DND-41 (cell line): ENCODE data around the gene PPM1M.

ENCODE experiments used
- ATAC-seq: fragments of 200-7000 bp; cut with Tn5 transposase; 3 replicates; pipeline ENCODE4 v1.9.1; 2021; ENCODE audit warnings: low read depth; ENCODE audit not compliant: insufficient read depth
- DNase-seq: peaks from one replicate; pipeline ENCODE4 v3.0.0-alpha.2; 2020
- H2AFZ ChIP-seq: 2 replicates; pipeline ENCODE4 v1.6.0; 2012; ENCODE audit warnings: low read depth, low read length
- H3K27ac ChIP-seq: 2 replicates; pipeline ENCODE4 v1.5.1; 2012; ENCODE audit warnings: low read length, inconsistent platforms
- H3K27me3 ChIP-seq: fragments of 200-600 bp; sonication (generic); 2 replicates; pipeline ENCODE4 v1.6.0; 2012; ENCODE audit warnings: low read length, mild to moderate bottlenecking, inconsistent platforms; ENCODE audit not compliant: insufficient read depth, poor library complexity
- H3K36me3 ChIP-seq: 2 replicates; pipeline ENCODE4 v1.5.1; 2012; ENCODE audit warnings: low read length, inconsistent platforms; ENCODE audit not compliant: insufficient read depth
- H3K4me1 ChIP-seq: 2 replicates; pipeline ENCODE4 v1.5.1; 2012; ENCODE audit warnings: mild to moderate bottlenecking, low read length; ENCODE audit not compliant: insufficient read depth
- H3K4me2 ChIP-seq: 2 replicates; pipeline ENCODE4 v1.6.0; 2012; ENCODE audit warnings: mild to moderate bottlenecking, moderate library complexity, low read length, inconsistent platforms; ENCODE audit not compliant: insufficient read depth
- H3K4me3 ChIP-seq, 2 experiments: fragments of 200-600 bp in 1 of 2; shearing (Covaris generic) in 1 of 2; 2 replicates each; pipeline ENCODE4 v1.5.1; 2012 to 2016; ENCODE audit warnings: inconsistent platforms in 2 of 2, low read length in 2 of 2, mild to moderate bottlenecking in 2 of 2, low read depth in 1 of 2, moderate library complexity in 1 of 2
- H3K79me2 ChIP-seq: 2 replicates; pipeline ENCODE4 v1.6.0; 2012; ENCODE audit warnings: low read length, inconsistent platforms; ENCODE audit not compliant: insufficient read depth
- H3K9ac ChIP-seq: 2 replicates; pipeline ENCODE4 v1.6.0; 2012; ENCODE audit warnings: low read depth, mild to moderate bottlenecking, inconsistent platforms, low read length, moderate library complexity
- H3K9me3 ChIP-seq: 2 replicates; pipeline ENCODE4 v1.5.1; 2012; ENCODE audit warnings: low read length, moderate library complexity, mild to moderate bottlenecking, inconsistent platforms; ENCODE audit not compliant: insufficient read depth, severe bottlenecking
- H4K20me1 ChIP-seq: 2 replicates; pipeline ENCODE4 v1.6.0; 2012; ENCODE audit warnings: low read length; ENCODE audit not compliant: insufficient read depth
- EZH2 ChIP-seq: IDR thresholded peaks from 3 replicates; pipeline ENCODE4 v1.6.1; 2012; ENCODE audit warnings: borderline replicate concordance, low read depth, mild to moderate bottlenecking, moderate library complexity, low read length, inconsistent platforms; ENCODE audit not compliant: severe bottlenecking
- TF ChIP-seq, protein P1 (sequence below): IDR thresholded peaks from 2 replicates; pipeline ENCODE4 v1.5.1; 2012; ENCODE audit warnings: borderline replicate concordance, low read length, moderate library complexity, mild to moderate bottlenecking; ENCODE audit not compliant: poor library complexity, severe bottlenecking; ENCODE audit errors: extremely low read depth

PPM1M gene

GRCh38 chr3:52223449-52224408 is 21.8 kb upstream of the PPM1M start:
- H3K4me1 ChIP-seq = peaks cover 38% of the 10 kb centered on the region
- no peak for ATAC-seq
- no peak overlapping the region for H3K4me3 ChIP-seq
- DNase-seq = no peak
- no peak overlapping the region for H3K27ac ChIP-seq
- TF ChIP-seq, protein P1, sequence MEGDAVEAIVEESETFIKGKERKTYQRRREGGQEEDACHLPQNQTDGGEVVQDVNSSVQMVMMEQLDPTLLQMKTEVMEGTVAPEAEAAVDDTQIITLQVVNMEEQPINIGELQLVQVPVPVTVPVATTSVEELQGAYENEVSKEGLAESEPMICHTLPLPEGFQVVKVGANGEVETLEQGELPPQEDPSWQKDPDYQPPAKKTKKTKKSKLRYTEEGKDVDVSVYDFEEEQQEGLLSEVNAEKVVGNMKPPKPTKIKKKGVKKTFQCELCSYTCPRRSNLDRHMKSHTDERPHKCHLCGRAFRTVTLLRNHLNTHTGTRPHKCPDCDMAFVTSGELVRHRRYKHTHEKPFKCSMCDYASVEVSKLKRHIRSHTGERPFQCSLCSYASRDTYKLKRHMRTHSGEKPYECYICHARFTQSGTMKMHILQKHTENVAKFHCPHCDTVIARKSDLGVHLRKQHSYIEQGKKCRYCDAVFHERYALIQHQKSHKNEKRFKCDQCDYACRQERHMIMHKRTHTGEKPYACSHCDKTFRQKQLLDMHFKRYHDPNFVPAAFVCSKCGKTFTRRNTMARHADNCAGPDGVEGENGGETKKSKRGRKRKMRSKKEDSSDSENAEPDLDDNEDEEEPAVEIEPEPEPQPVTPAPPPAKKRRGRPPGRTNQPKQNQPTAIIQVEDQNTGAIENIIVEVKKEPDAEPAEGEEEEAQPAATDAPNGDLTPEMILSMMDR = no peak
- no peak for TF ChIP-seq EZH2
- no peaks in the 10 kb centered on the region for H3K27me3 ChIP-seq
- H3K79me2 ChIP-seq = no peaks in the 10 kb centered on the region
- H3K9ac ChIP-seq = no peak overlapping the region
- peaks cover 2% of the 10 kb centered on the region for H3K36me3 ChIP-seq
- no peak overlapping the region for H2AFZ ChIP-seq
- H3K9me3 ChIP-seq = no peaks in the 10 kb centered on the region
- H4K20me1 ChIP-seq = no peaks in the 10 kb centered on the region; the same call in 1 of the 2 replicates
- H3K4me2 ChIP-seq = no peak overlapping the region

DNA sequence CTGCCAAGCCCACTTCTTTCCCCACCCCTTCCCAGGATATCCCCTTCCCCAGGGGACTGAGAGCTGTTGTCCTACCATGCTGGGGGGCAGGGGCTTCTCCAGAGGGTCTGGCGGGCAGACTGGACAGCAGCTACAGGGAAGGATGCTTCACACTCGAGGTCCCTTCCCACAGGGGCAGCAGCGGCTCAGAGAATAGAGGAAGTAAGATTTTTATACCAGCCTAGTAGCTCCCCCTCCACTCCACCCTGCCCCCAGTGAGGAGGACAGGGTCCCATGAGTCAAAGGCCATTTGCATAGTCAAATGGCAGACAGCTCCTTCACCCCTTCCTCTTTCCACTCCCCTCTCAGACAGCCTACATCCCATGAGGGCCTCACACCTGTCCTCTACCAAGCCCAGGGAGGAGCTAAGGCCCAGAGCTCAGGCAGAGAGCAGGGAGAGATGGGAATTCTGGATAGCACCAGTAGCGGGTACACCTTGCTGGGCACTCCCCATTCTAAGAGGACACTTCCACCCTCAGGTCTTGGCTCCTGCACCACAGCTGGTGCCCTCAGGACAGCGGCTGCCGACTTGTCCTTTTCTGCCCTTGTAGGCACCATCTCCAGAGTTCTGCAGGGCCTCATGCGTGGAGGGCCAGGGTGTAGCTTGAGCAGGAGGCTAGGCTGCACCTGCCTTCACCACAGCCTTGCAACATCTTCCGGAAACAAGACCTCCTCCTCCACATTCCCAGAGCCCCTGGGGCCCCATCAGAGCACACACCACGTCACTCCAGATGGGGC is 19.9 kb upstream of the PPM1M start, which contains the start of gene TLR9:
TLR9 (minus strand) TSS at position 194 of the 777 bp plus-strand sequence; CDS start at position 78, 116 bp downstream.
- H3K27me3 ChIP-seq = no peaks in the 10 kb centered on the region
- no peak within 1 kb of the TSS for H2AFZ ChIP-seq
- no peaks in the 10 kb centered on the region for H3K9me3 ChIP-seq
- H4K20me1 ChIP-seq = peaks cover 10% of the 10 kb centered on the region; the same call in 1 of the 2 replicates
- H3K79me2 ChIP-seq = no peaks in the 10 kb centered on the region
- H3K36me3 ChIP-seq = peaks cover 21% of the 10 kb centered on the region
- TF ChIP-seq, protein P1 = no peak
- no peak for TF ChIP-seq EZH2
- no peak within 1 kb of the TSS for H3K4me2 ChIP-seq
- peak; percentile 76 for DNase-seq
- H3K27ac ChIP-seq = peak within 1 kb of the TSS; percentile 49
- peak; percentile 83 for ATAC-seq
- H3K4me3 ChIP-seq = no peak within 1 kb of the TSS
- H3K9ac ChIP-seq = no peak within 1 kb of the TSS
- H3K4me1 ChIP-seq = peaks cover 33% of the 10 kb centered on the region

GRCh38 chr3:52226229-52226817 is 19.2 kb upstream of the PPM1M start:
- H3K36me3 ChIP-seq = peaks cover 28% of the 10 kb centered on the region
- no peak overlapping the region for H2AFZ ChIP-seq
- H3K4me1 ChIP-seq = peaks cover 30% of the 10 kb centered on the region
- no peaks in the 10 kb centered on the region for H3K9me3 ChIP-seq
- no peak overlapping the region for H3K4me2 ChIP-seq
- H3K27me3 ChIP-seq = no peaks in the 10 kb centered on the region
- no peak overlapping the region for H3K4me3 ChIP-seq
- no peak overlapping the region for H3K9ac ChIP-seq
- DNase-seq = no peak
- no peak for TF ChIP-seq EZH2
- TF ChIP-seq, protein P1 = no peak
- no peaks in the 10 kb centered on the region for H3K79me2 ChIP-seq
- peaks cover 15% of the 10 kb centered on the region; the same call in 1 of the 2 replicates for H4K20me1 ChIP-seq
- peak; percentile 13; the same call in 1 of the 3 replicates for ATAC-seq
- H3K27ac ChIP-seq = peak overlapping the region; percentile 45
